ENCODE data around the gene CNN3. TPM values are rescaled to one million over a fixed set of nuclear protein-coding genes. Genes with fewer than 3 reads are reported as not detected.

CNN3 gene
- total RNA-seq, 4 donors from 2014 or later, result 89.9 to 116 (median 96.2) TPM

GRCh38 chr1:94920061-94920460 lies 6.8 kb downstream of the CNN3 start:
- Histone ChIP-seq H3K9me3 (no peaks in the 10 kb centered on the region), H3K4me1 (peaks cover 0 to 70% (median 2%) of the 10 kb centered on the region in 4 donors), H3K27me3 (no peaks in the 10 kb centered on the region), H3K4me3 (no peak overlapping the region), H3K36me3 (no peaks in the 10 kb centered on the region), H3K27ac (peak overlapping the region in 2 of 4 donors; percentile 35 to 55)
- DNase-seq, result no peak
- TF ChIP-seq CTCF (IDR thresholded peaks at IDR 0.05) (peak in 2 of 6 experiments; percentile 6 to 17), POLR2A (IDR thresholded peaks at IDR 0.05) (no peak)

GRCh38 chr1:94919241-94920030 lies 7.5 kb downstream of the CNN3 start:
- peaks cover 0 to 70% (median 2%) of the 10 kb centered on the region in 4 donors for H3K4me1 ChIP-seq
- no peaks in the 10 kb centered on the region for H3K27me3 ChIP-seq
- no peak for TF ChIP-seq CTCF (IDR thresholded peaks at IDR 0.05)
- TF ChIP-seq POLR2A (IDR thresholded peaks at IDR 0.05), result no peak
- H3K27ac ChIP-seq, result peak overlapping the region in 2 of 4 donors; percentile 35 to 55
- DNase-seq, result no peak
- H3K4me3 ChIP-seq, result no peak overlapping the region
- no peaks in the 10 kb centered on the region for H3K9me3 ChIP-seq
- no peaks in the 10 kb centered on the region for H3K36me3 ChIP-seq

- H3K4me3 ChIP-seq, result no peak overlapping the region
- H3K9me3 ChIP-seq, result no peaks in the 10 kb centered on the region
- H3K27me3 ChIP-seq, result no peaks in the 10 kb centered on the region
- no peak for TF ChIP-seq CTCF (IDR thresholded peaks at IDR 0.05)
- TF ChIP-seq POLR2A (IDR thresholded peaks at IDR 0.05), result no peak
- H3K4me1 ChIP-seq, result peaks cover 0 to 66% (median 2%) of the 10 kb centered on the region in 4 donors
- H3K27ac ChIP-seq, result no peak overlapping the region
- H3K36me3 ChIP-seq, result no peaks in the 10 kb centered on the region
- no peak for DNase-seq
These were observed 9.7 kb downstream of the CNN3 start for GRCh38 chr1:94917251-94917650.

GRCh38 chr1:94912263-94913184 lies 14.4 kb downstream of the CNN3 start:
- no peak for DNase-seq
- H3K27ac ChIP-seq, result no peak overlapping the region
- TF ChIP-seq CTCF (IDR thresholded peaks at IDR 0.05) (no peak), POLR2A (IDR thresholded peaks at IDR 0.05) (no peak)

GRCh38 chr1:94909486-94909885 lies 17.4 kb downstream of the CNN3 start:
- H3K27me3 ChIP-seq, result no peaks in the 10 kb centered on the region
- H3K4me1 ChIP-seq, result peaks cover 0 to 25% (median 0%) of the 10 kb centered on the region in 4 donors
- TF ChIP-seq CTCF (IDR thresholded peaks at IDR 0.05), result no peak
- TF ChIP-seq POLR2A (IDR thresholded peaks at IDR 0.05), result no peak
- H3K4me3 ChIP-seq, result no peak overlapping the region
- no peak overlapping the region for H3K27ac ChIP-seq
- DNase-seq, result no peak
- H3K36me3 ChIP-seq, result no peaks in the 10 kb centered on the region
- no peaks in the 10 kb centered on the region for H3K9me3 ChIP-seq

More at GRCh38 chr1:94912263-94913184, 14.4 kb downstream of the CNN3 start:
- no peaks in the 10 kb centered on the region for H3K36me3 ChIP-seq
- no peaks in the 10 kb centered on the region for H3K9me3 ChIP-seq
- no peaks in the 10 kb centered on the region for H3K27me3 ChIP-seq
- H3K4me3 ChIP-seq, result no peak overlapping the region
- peaks cover 0 to 32% (median 0%) of the 10 kb centered on the region in 4 donors for H3K4me1 ChIP-seq
